ENCODE measurements around the gene VRK3. TPM values are rescaled to one million over a fixed set of nuclear protein-coding genes. Genes with fewer than 3 reads are reported as not detected.

VRK3 gene
- total and polyA plus RNA-seq, 2 donors (not counting 1 experiment from before 2014, with no cell fraction given): 58.5 to 123 TPM

GRCh38 chr19:49932731-49933131 lies 92.4 kb downstream of the VRK3 start:
- 81% methylated on average over 18 of the region's 25 CpGs for WGBS (ENCODE audit: insufficient coverage)
- TF ChIP-seq EZH2 (IDR thresholded peaks at IDR 0.05; ENCODE audit: borderline replicate concordance, insufficient read depth, low read depth, low read length, poor library complexity, severe bottlenecking) (no peak), CTCF (IDR thresholded peaks at IDR 0.05) (no peak)
- H3K36me3 ChIP-seq (replicated peaks in 1 of 2; ENCODE audit: control extremely low read depth in 1 of 2, control insufficient read depth in 1 of 2, extremely low read depth in 1 of 2, insufficient read depth in 2 of 2, low read length in 1 of 2): peaks cover 0 to under 1% of the 10 kb centered on the region in 2 experiments
- no peaks in the 10 kb centered on the region for H3K9me3 Mint-ChIP-seq (ENCODE audit: insufficient read depth)
- H3K4me1 Mint-ChIP-seq: peaks cover 41% of the 10 kb centered on the region
- no peaks in the 10 kb centered on the region for H3K27me3 Mint-ChIP-seq
- no peak overlapping the region for H3K9ac ChIP-seq (ENCODE audit: low read length)
- H3K4me3 ChIP-seq (ENCODE audit: control extremely low read depth in 1 of 5, extremely low read depth in 1 of 5, insufficient read depth in 1 of 5, low read depth in 2 of 5, low read length in 4 of 5): no peak overlapping the region
- H3K4me2 ChIP-seq (replicated peaks; ENCODE audit: low read depth, low read length, poor library complexity, severe bottlenecking): no peak overlapping the region
- ChIA-PET CTCF (no interaction called here), POLR2A (interaction anchor here (0.6 kb wide), 1 partner anchor 41 kb away, joined by 3 read pairs; no protein-coding TSS in a partner anchor)
- H3K79me2 ChIP-seq (ENCODE audit: control insufficient read depth, insufficient read depth, low read length): peaks cover 17% of the 10 kb centered on the region
- H3K27ac ChIP-seq (ENCODE audit: low read length in 2 of 2): no peak overlapping the region
- intact Hi-C loops (cut with micrococcal nuclease): no loop called here
- no peaks in the 10 kb centered on the region for H3K27me3 ChIP-seq (replicated peaks in 1 of 4; ENCODE audit: control extremely low read depth in 1 of 4, control insufficient read depth in 3 of 4, insufficient read depth in 4 of 4, low read length in 3 of 4)
- peaks cover 6% of the 10 kb centered on the region for H4K20me1 ChIP-seq (ENCODE audit: control insufficient read depth, insufficient read depth, low read length, poor library complexity, severe bottlenecking)
- H2AFZ ChIP-seq (ENCODE audit: insufficient read depth, low read depth, low read length, poor library complexity, severe bottlenecking): no peak overlapping the region
- DNase-seq (no peak), ATAC-seq (ENCODE audit: low read depth) (no peak)
- H3K4me1 ChIP-seq (ENCODE audit: control insufficient read depth in 2 of 2, insufficient read depth in 2 of 2, low read length in 2 of 2): peaks cover 16 to 26% of the 10 kb centered on the region in 2 donors
- no peak overlapping the region for H3K27ac Mint-ChIP-seq
- H3K4me3 Mint-ChIP-seq: no peak overlapping the region
- peaks cover 0 to 3% (median 0%) of the 10 kb centered on the region in 3 donors for H3K9me3 ChIP-seq (ENCODE audit: control extremely low read depth in 1 of 3, control insufficient read depth in 2 of 3, insufficient read depth in 1 of 3, low read length in 2 of 3)

- Histone ChIP-seq H3K4me2 (replicated peaks; ENCODE audit: low read depth, low read length, poor library complexity, severe bottlenecking) (no peak overlapping the region), H3K27me3 (replicated peaks in 1 of 4; ENCODE audit: control extremely low read depth in 1 of 4, control insufficient read depth in 3 of 4, insufficient read depth in 4 of 4, low read length in 3 of 4) (no peaks in the 10 kb centered on the region), H3K36me3 (replicated peaks in 1 of 2; ENCODE audit: control extremely low read depth in 1 of 2, control insufficient read depth in 1 of 2, extremely low read depth in 1 of 2, insufficient read depth in 2 of 2, low read length in 1 of 2) (peaks cover 0 to 7% of the 10 kb centered on the region in 2 experiments), H4K20me1 (ENCODE audit: control insufficient read depth, insufficient read depth, low read length, poor library complexity, severe bottlenecking) (peaks cover 12% of the 10 kb centered on the region), H3K9ac (ENCODE audit: low read length) (no peak overlapping the region), H3K4me3 (ENCODE audit: control extremely low read depth in 1 of 5, extremely low read depth in 1 of 5, insufficient read depth in 1 of 5, low read depth in 2 of 5, low read length in 4 of 5) (no peak overlapping the region), H2AFZ (ENCODE audit: insufficient read depth, low read depth, low read length, poor library complexity, severe bottlenecking) (no peak overlapping the region), H3K9me3 (ENCODE audit: control extremely low read depth in 1 of 3, control insufficient read depth in 2 of 3, insufficient read depth in 1 of 3, low read length in 2 of 3) (peaks cover 0 to 3% (median 0%) of the 10 kb centered on the region in 3 donors), H3K27ac (ENCODE audit: low read length in 2 of 2) (no peak overlapping the region), H3K79me2 (ENCODE audit: control insufficient read depth, insufficient read depth, low read length) (peaks cover 24% of the 10 kb centered on the region), H3K4me1 (ENCODE audit: control insufficient read depth in 2 of 2, insufficient read depth in 2 of 2, low read length in 2 of 2) (peaks cover 20 to 29% of the 10 kb centered on the region in 2 donors)
- Mint-ChIP-seq H3K9me3 (ENCODE audit: insufficient read depth) (no peaks in the 10 kb centered on the region), H3K4me1 (peaks cover 44% of the 10 kb centered on the region), H3K27me3 (no peaks in the 10 kb centered on the region), H3K4me3 (no peak overlapping the region), H3K27ac (no peak overlapping the region)
- POLR2A ChIA-PET: no interaction called here
- DNase-seq (no peak), ATAC-seq (ENCODE audit: low read depth) (no peak)
- intact Hi-C loops (cut with micrococcal nuclease): no loop called here
- CTCF ChIA-PET: no interaction called here
- TF ChIP-seq CTCF (IDR thresholded peaks at IDR 0.05) (no peak), EZH2 (IDR thresholded peaks at IDR 0.05; ENCODE audit: borderline replicate concordance, insufficient read depth, low read depth, low read length, poor library complexity, severe bottlenecking) (no peak)
- WGBS (ENCODE audit: insufficient coverage): 93% methylated on average over 5 of the region's 5 CpGs
Measured at GRCh38 chr19:49932041-49932451, 93.1 kb downstream of the VRK3 start.
